Activated naive CD8-positive, alpha-beta T cell treated with anti-CD3 and anti-CD28 coated beads, Interleukin-2, amount 10 ng/mL, durations not matched to agents 7 days and 5 days (primary cell): ENCODE data around the gene BFSP1. TPM values are rescaled to one million over a fixed set of nuclear protein-coding genes. Genes with fewer than 3 reads are reported as not detected.
A peak's percentile ranks its signal among the peaks of the same experiment; 100 is the strongest.

Experiments
- ATAC-seq: fragments of 150-1000 bp; cut with Tn5 transposase; one replicate; pipeline ENCODE4 v1.10.0; 2021; ENCODE audit warnings: low read depth, moderate library complexity
- POLR2A ChIA-PET: fragments of 350-600 bp; sonication (Branson Sonifier 250); formaldehyde crosslinking; loops from one replicate; lab custom pipeline; 2021; ENCODE audit warnings: antibody characterized with exemption; lab: Charles Lee
- DNase-seq: peaks from one replicate; pipeline ENCODE4 v3.0.0; 2021
- H3K27ac Mint-ChIP-seq: one replicate; pipeline ENCODE4 v1.8.0; 2022; ENCODE audit warnings: mild to moderate bottlenecking, mixed read lengths
- H3K27me3 Mint-ChIP-seq: one replicate; pipeline ENCODE4 v1.8.0; 2022; ENCODE audit warnings: mild to moderate bottlenecking, moderate library complexity, mixed read lengths
- H3K36me3 Mint-ChIP-seq: one replicate; pipeline ENCODE4 v1.8.0; 2021; ENCODE audit warnings: mild to moderate bottlenecking, mixed read lengths
- H3K4me1 Mint-ChIP-seq: one replicate; pipeline ENCODE4 v1.8.0; 2021; ENCODE audit warnings: mixed read lengths
- H3K4me3 Mint-ChIP-seq: one replicate; pipeline ENCODE4 v1.8.0; 2022; ENCODE audit warnings: mild to moderate bottlenecking, moderate library complexity, mixed read lengths
- H3K9me3 Mint-ChIP-seq: one replicate; pipeline ENCODE4 v1.8.0; 2021; ENCODE audit warnings: mixed read lengths
- total RNA-seq, 2 experiments: library from RNA; stranded (reverse); gene quantifications; one replicate each; pipeline ENCODE4 v1.2.3, GENCODE V29; 2021

BFSP1 gene
- total RNA-seq, 2 experiments from 2014 or later = 0.17 to 0.36 TPM

DNA sequence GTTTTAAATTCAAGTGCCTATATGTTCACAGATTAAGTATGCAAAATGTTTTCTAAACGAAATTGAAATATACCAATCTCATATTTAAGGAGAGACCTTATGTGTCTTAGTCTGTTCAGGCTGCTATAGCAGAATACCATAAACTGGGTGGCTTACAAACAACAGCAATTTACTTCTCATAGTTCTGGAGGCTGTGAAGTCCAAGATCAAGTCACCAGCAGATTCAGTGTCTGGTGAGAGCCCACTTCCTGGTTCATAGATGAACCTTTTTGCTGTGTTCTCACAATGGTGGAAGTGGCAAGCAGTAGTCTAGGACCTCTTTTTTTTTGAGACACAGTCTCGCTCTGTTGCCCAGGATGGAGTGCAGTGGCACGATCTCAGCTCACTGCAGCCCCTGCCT lies 35.2 kb upstream of the BFSP1 start:
- ATAC-seq = no peak
- H3K4me1 Mint-ChIP-seq = peaks cover 5% of the 10 kb centered on the region
- POLR2A ChIA-PET = no interaction called here

DNA sequence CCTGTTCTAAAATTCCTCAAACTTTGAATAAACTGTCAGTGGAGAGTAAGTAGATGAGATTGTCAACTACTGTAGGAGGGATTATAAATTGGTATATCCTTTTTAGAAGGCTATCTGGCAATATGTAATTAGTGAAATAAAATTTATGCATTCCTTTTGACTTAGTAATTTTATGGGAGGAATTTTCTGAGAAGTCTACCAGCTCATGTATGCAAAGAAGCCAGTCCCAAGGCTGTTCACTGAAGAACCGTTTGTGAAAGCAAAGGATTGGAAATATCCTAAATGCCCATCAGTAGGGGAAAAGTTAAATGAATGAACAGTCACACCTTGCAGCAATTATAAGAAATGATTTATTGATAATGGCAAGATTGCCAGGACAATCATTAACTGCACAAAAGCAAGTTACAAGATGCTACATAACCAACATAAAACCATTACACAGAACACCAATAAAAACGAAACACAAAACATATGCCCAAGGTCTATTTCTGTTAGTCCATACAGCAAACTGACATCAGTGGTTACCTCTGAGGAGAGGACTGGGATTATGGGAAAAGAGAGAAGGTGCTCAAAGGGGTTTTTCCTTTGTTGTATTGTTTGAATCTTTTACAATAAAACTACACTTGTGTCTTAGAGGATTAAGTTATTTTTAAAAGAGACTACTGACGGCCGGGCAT lies 34.1 kb upstream of the BFSP1 start:
- H3K4me1 Mint-ChIP-seq = no peaks in the 10 kb centered on the region
- POLR2A ChIA-PET = interaction anchor here (0.7 kb wide), 1 partner anchor 333 kb away, joined by 4 read pairs; no protein-coding TSS in a partner anchor
- no peak for DNase-seq
- H3K4me3 Mint-ChIP-seq = no peak overlapping the region
- no peak for ATAC-seq
- peaks cover 28% of the 10 kb centered on the region for H3K27me3 Mint-ChIP-seq
- no peak overlapping the region for H3K27ac Mint-ChIP-seq
- peaks cover 2% of the 10 kb centered on the region for H3K36me3 Mint-ChIP-seq
- peaks cover 3% of the 10 kb centered on the region for H3K9me3 Mint-ChIP-seq

More for the DNA sequence above, 35.2 kb upstream of the BFSP1 start:
- Mint-ChIP-seq H3K4me3 (no peak overlapping the region), H3K27me3 (peaks cover 23% of the 10 kb centered on the region), H3K36me3 (peaks cover 2% of the 10 kb centered on the region), H3K9me3 (peaks cover 3% of the 10 kb centered on the region), H3K27ac (no peak overlapping the region)
- no peak for DNase-seq

DNA sequence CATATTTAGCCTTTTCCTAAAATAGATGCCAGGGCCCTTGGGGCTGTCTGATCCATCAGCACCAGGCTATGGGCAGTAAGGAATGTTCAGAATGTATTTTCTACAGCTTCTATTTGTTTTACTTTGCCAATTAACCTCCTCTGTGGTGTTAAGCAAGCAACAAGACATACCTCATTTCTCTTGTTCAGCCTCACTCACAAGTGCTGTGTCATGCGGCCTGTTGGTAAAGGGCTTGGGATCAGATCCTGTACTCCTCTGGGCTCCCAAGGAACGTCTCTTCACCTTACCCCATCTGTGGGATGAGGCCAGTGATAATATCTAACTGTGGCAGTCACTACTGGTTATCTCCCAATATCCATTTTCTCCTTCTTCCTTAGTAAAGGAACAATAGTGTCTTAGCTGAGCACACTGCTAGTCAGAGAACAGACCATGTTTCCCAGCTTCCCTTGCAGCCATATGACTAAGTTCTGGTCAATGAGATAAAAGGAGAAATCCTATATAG lies 31.7 kb upstream of the BFSP1 start:
- Mint-ChIP-seq H3K27ac (no peak overlapping the region), H3K27me3 (peaks cover 22% of the 10 kb centered on the region), H3K4me3 (no peak overlapping the region), H3K9me3 (peaks cover 3% of the 10 kb centered on the region), H3K36me3 (peaks cover 2% of the 10 kb centered on the region), H3K4me1 (peaks cover 11% of the 10 kb centered on the region)
- no peak for DNase-seq
- ATAC-seq = no peak
- POLR2A ChIA-PET = no interaction called here

DNA sequence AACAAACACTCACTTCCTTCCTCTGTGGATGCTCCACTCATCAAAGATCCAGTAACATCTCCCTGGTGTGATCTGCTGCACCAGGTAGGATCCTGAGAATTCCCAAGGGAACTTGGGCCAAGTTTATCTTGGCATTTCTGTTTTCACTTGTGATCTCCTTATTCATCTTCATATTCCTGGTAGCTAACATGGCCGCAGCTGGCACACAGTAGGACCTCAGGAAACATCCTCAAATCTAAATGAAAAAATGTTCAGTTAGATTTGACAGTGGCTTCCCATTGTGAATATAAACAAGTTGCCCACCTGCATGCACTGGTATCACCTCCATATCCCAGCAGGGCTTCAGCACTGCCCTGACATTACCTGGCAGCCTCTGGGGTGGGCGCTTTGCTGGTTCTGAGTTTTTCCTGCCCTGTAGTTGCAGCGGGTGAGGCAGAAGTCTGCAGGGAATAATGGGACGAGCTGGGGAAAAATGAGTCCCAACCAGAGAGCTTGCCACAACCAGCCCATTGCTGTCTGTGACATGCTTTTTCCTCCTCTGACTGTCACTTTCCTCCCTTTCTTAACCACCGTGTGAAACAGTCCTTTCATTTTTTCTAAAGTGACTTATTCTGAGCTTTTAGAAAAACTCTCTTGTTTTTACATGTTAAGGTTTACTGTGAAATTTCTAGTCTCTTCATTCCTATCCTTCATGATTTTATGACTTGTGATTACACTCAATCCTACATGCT lies 29.3 kb upstream of the BFSP1 start:
- H3K9me3 Mint-ChIP-seq = no peaks in the 10 kb centered on the region
- no peak overlapping the region for H3K4me3 Mint-ChIP-seq
- no peaks in the 10 kb centered on the region for H3K36me3 Mint-ChIP-seq
- H3K27me3 Mint-ChIP-seq = peaks cover 11% of the 10 kb centered on the region
- ATAC-seq (no peak), DNase-seq (no peak)
- H3K4me1 Mint-ChIP-seq = peaks cover 11% of the 10 kb centered on the region
- no peak overlapping the region for H3K27ac Mint-ChIP-seq
- POLR2A ChIA-PET = no interaction called here

DNA sequence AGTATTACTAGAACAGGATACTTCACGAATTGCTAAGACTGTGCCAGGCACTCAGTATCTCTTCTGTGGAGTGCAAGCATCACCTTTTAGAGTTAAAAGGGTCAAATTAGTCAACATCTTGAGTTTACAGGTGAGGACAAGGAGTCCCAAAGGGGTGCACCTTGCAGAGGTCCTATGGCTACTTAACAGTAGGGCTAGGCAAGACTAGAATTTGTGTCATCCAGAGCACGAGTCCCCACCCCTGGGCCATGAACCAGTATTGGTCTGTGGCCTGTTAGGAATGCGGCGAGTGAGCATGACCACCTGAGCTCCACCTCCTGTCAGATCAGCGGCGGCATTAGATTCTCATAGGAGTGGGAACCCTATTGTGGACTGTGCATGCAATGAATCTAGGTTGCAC lies 28.2 kb upstream of the BFSP1 start:
- no peak overlapping the region for H3K27ac Mint-ChIP-seq
- H3K27me3 Mint-ChIP-seq = peaks cover 6% of the 10 kb centered on the region
- ATAC-seq (no peak), DNase-seq (no peak)
- H3K4me1 Mint-ChIP-seq = peaks cover 11% of the 10 kb centered on the region
- no peaks in the 10 kb centered on the region for H3K36me3 Mint-ChIP-seq
- H3K9me3 Mint-ChIP-seq = no peaks in the 10 kb centered on the region
- no peak overlapping the region for H3K4me3 Mint-ChIP-seq
- POLR2A ChIA-PET = no interaction called here

DNA sequence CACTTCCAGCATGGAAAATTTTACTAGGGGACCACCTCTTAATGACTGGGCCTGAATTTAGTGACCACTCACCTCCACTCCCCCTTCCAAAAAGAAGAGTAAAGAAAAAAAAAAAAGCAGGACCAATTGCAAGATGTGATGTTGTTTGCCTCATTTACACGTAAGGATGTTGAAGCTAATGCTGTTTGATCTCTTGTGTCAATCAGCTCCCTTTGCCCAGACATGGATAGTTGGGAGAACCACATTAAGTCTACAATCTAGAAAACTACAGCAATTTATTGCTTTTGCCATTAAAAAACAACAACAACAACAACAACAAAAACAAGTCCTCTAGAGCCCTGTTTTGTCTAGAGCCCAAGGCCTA lies 27.7 kb upstream of the BFSP1 start:
- DNase-seq = no peak
- H3K27ac Mint-ChIP-seq = no peak overlapping the region
- H3K36me3 Mint-ChIP-seq = no peaks in the 10 kb centered on the region
- POLR2A ChIA-PET = no interaction called here
- H3K9me3 Mint-ChIP-seq = no peaks in the 10 kb centered on the region
- ATAC-seq = no peak
- peaks cover 6% of the 10 kb centered on the region for H3K27me3 Mint-ChIP-seq
- H3K4me3 Mint-ChIP-seq = no peak overlapping the region
- peaks cover 11% of the 10 kb centered on the region for H3K4me1 Mint-ChIP-seq

DNA sequence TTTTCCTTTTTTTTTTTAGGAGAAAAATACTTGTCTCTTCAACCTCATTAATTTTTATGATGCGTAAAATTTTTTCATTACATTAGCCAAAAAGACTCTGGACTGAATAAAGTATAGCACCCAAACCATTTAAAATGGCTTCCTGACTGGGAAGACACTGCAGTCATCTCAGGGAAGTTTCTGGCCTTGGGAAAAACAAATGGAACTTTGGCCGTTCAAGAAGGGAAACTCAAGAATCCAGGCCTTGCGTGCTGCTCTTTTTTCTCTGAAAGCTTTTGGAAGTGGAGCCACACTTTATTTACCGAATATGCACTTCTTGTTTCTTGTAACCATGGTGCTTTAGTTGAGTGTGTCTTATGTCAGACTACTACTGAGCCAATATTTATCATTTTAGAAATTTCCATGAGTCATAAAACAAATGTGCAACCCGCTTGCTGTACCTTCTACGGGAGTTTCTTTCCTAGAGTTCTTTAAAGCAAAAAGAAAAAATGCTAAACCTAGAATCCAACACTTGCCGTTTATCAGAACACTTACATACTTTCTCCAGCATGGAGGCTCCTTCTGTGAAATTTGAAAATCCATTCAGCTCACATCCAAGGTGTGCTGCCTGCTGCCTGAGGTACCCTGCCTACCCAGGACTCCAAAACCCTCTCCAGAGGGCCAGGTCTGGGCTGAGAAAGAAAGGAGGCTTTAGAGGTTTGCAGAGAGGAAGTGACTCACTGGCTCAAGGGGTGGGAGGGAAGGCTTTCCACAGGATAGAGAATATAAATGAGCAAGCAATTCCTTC lies 27.2 kb upstream of the BFSP1 start:
- DNase-seq = no peak
- POLR2A ChIA-PET = interaction anchor here (0.7 to 1.2 kb wide), 2 partner anchors 13 to 36 kb away, joined by 3 to 4 read pairs; no protein-coding TSS in a partner anchor
- Mint-ChIP-seq H3K9me3 (no peaks in the 10 kb centered on the region), H3K27ac (no peak overlapping the region), H3K4me3 (no peak overlapping the region), H3K36me3 (no peaks in the 10 kb centered on the region), H3K27me3 (peaks cover 6% of the 10 kb centered on the region), H3K4me1 (peaks cover 11% of the 10 kb centered on the region)
- peak; percentile 78 for ATAC-seq

DNA sequence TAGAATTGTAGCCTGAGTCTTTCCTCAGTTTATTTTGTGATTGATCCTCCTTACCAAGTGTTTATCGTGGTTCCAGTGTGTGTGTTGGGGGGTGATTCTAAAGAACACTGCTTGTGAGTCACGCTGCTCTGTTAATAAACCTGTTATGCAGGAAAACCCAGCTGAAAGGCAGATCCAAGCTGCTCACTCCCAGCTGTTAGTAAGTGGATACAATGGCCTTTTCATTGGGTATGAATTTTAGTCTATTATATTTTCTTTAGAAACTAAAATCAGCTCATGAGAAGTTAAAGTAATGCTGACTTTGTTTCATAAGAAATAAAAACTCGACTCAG lies 26.5 kb upstream of the BFSP1 start:
- no peak overlapping the region for H3K4me3 Mint-ChIP-seq
- H3K27ac Mint-ChIP-seq = no peak overlapping the region
- ATAC-seq (no peak), DNase-seq (no peak)
- H3K27me3 Mint-ChIP-seq = peaks cover 6% of the 10 kb centered on the region
- POLR2A ChIA-PET = interaction anchor here (0.7 to 1.2 kb wide), 2 partner anchors 13 to 35 kb away, joined by 3 to 4 read pairs; no protein-coding TSS in a partner anchor
- no peaks in the 10 kb centered on the region for H3K36me3 Mint-ChIP-seq
- no peaks in the 10 kb centered on the region for H3K9me3 Mint-ChIP-seq
- H3K4me1 Mint-ChIP-seq = peaks cover 11% of the 10 kb centered on the region

DNA sequence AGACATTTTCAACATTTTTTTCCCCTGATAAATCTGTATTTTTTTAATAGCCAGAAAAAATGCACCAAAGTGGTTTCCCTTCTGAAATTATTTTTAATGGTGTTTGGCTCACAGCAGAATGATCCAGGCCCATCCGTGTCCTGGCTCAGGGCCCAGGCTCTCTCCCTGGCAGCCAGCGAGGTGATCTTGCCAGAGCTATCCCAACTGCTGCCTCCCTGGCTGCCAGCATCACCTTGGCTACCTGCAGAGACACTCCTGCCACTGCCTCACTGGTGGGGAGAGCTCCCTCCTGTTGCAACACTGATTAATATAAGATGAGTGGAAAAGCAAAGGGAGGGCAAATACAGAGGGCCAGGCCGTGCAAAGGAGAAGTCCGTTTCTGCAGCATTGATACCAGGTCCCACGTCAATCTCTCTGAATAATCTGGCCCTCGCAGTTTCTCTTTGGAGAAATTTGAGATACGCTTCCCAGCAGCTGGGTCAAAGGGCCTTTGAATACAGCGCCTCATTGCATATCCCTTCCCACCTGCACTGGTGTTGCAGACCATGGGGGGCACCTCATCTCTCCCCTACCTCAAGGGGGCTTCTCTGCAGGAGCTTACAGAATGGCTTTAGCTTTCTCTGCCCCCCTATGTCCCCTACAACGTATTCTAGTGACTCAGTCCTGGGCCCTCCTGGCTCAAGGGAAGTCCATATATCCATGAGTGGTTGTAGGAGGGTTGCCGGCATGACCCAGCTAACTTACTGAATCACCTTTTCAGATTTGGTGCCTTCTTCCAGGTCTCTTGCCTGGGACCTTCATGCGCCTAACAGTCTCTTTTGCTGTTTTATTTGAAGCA lies 25.9 kb upstream of the BFSP1 start:
- no peaks in the 10 kb centered on the region for H3K36me3 Mint-ChIP-seq
- POLR2A ChIA-PET = interaction anchor here (0.7 to 1.2 kb wide), 2 partner anchors 14 to 35 kb away, joined by 3 to 4 read pairs; no protein-coding TSS in a partner anchor
- no peaks in the 10 kb centered on the region for H3K9me3 Mint-ChIP-seq

DNA sequence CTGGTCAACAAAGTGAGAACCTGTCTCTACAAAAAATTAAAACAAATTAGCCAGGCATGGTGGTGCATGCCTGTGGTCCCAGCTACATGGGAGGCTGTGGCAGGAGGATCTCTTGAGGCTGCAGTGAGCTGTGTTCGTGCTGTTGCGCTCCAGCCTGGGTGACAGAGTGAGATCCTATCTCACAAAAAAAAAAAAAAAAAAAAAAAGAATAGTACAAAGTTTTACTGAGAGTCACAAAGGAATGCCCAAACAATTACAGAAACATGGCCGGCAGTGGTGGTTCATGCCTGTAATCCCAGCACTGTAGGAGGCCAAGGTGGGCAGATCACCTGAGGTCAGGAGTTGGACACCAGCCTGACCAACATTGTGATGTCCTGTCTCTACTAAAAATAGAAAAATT lies 23.9 kb upstream of the BFSP1 start:
- H3K4me3 Mint-ChIP-seq = no peak overlapping the region
- H3K27ac Mint-ChIP-seq = no peak overlapping the region
- no peaks in the 10 kb centered on the region for H3K36me3 Mint-ChIP-seq
- H3K9me3 Mint-ChIP-seq = no peaks in the 10 kb centered on the region
- POLR2A ChIA-PET = no interaction called here
- H3K27me3 Mint-ChIP-seq = peaks cover 2% of the 10 kb centered on the region
- peaks cover 10% of the 10 kb centered on the region for H3K4me1 Mint-ChIP-seq
- DNase-seq (no peak), ATAC-seq (no peak)

More for the DNA sequence above, 25.9 kb upstream of the BFSP1 start:
- Mint-ChIP-seq H3K27me3 (peaks cover 6% of the 10 kb centered on the region), H3K27ac (no peak overlapping the region), H3K4me1 (peaks cover 11% of the 10 kb centered on the region), H3K4me3 (no peak overlapping the region)
- ATAC-seq = no peak
- no peak for DNase-seq

DNA sequence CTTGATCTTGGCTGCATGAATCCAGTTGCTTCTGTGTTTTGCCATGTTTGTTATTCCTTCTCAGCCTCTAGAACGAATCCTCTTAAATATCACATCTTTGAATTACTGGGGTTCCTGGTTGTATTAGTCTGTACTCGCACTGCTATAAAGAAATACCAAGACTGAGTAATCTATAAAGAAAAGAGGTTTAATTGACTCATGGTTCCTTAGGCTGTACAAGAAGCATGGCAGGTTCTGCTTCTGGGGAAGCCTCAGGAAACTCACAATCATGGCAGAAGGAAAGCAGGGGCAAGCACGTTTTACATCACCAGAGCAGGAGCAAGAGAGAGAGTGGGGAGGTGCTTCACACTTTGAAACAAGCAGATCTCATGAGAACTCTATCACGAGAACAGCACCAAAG lies 18.0 kb upstream of the BFSP1 start:
- POLR2A ChIA-PET = no interaction called here
- ATAC-seq (no peak), DNase-seq (no peak)
- no peaks in the 10 kb centered on the region for H3K36me3 Mint-ChIP-seq
- peaks cover 30% of the 10 kb centered on the region for H3K27me3 Mint-ChIP-seq
- H3K4me3 Mint-ChIP-seq = no peak overlapping the region
- no peaks in the 10 kb centered on the region for H3K4me1 Mint-ChIP-seq
- H3K9me3 Mint-ChIP-seq = no peaks in the 10 kb centered on the region
- H3K27ac Mint-ChIP-seq = no peak overlapping the region

DNA sequence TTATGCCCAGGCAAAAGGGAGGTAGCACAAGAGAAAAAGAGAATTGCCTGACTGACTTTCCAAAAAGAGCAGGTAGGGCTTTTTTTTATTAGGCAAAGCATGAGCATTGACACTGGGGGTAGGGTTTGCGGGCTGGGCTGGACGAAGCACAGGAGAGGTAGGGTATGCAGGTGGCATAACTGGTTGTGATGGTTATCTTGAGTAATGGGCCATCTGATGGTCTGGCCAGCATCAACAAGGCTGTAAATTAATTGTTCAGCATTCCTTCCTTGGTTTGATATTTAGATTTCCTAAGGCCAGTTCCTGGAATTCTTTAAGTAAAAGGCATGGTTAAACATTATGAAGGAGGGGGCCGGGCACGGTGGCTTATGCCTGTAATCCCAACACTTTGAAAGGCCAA lies 13.9 kb upstream of the BFSP1 start:
- Mint-ChIP-seq H3K4me3 (no peak overlapping the region), H3K36me3 (no peaks in the 10 kb centered on the region), H3K4me1 (no peaks in the 10 kb centered on the region), H3K27me3 (peaks cover 56% of the 10 kb centered on the region), H3K27ac (no peak overlapping the region), H3K9me3 (no peaks in the 10 kb centered on the region)
- ATAC-seq = no peak
- POLR2A ChIA-PET = no interaction called here
- DNase-seq = no peak
